Testis (tissue), 2 donors: ENCODE data around the gene WDR91.

Experiments
- CTCF ChIP-seq, 3 experiments: fragments of 450-650 bp in 2 of 3; fragments of 200-600 bp in 1 of 3; sonication (generic) in 1 of 3; IDR thresholded peaks; one replicate each; pipeline ENCODE4 v1.5.1; 2016 to 2019; ENCODE audit warnings: antibody characterized with exemption in 3 of 3, mild to moderate bottlenecking in 2 of 3, moderate library complexity in 1 of 3
- POLR2A ChIP-seq: fragments of 450-650 bp; IDR thresholded peaks from one replicate; pipeline ENCODE4 v1.6.1; 2017; ENCODE audit warnings: antibody characterized with exemption, mild to moderate bottlenecking, moderate library complexity

GRCh38 chr7:135197906-135198655 is 13.2 kb downstream of the WDR91 start:
- TF ChIP-seq CTCF (IDR thresholded peaks at IDR 0.05) (no peak), POLR2A (no peak)
